Measurements from ENCODE around the gene NOX5. TPM values are rescaled to one million over a fixed set of nuclear protein-coding genes. Genes with fewer than 3 reads are reported as not detected.

The NOX5 gene
- polyA plus RNA-seq, 1 experiment: 0.15 TPM

- ChIA-PET CTCF (no interaction called here), POLR2A (no interaction called here)
- Histone ChIP-seq H3K27me3 (ENCODE audit: control insufficient read depth, insufficient read depth, low read length) (peaks cover 20% of the 10 kb centered on the region), H3K9me3 (ENCODE audit: control insufficient read depth, insufficient read depth, low read length) (peaks cover 3% of the 10 kb centered on the region; the same call in 1 of the 2 replicates), H3K4me3 (ENCODE audit: low read depth, low read length) (no peak overlapping the region), H3K27ac (ENCODE audit: low read depth, low read length) (no peak overlapping the region)
- no peak for TF ChIP-seq CTCF (IDR thresholded peaks at IDR 0.05; ENCODE audit: low read depth, low read length)
- DNase-seq (ENCODE audit: low read depth, low spot score): no peak
Measured at GRCh38 chr15:69092159-69092558, 77.7 kb downstream of the NOX5 start.

GRCh38 chr15:69093127-69093526 is 78.6 kb downstream of the NOX5 start:
- no peak for DNase-seq (ENCODE audit: low read depth, low spot score)
- Histone ChIP-seq H3K27ac (ENCODE audit: low read depth, low read length) (no peak overlapping the region), H3K4me3 (ENCODE audit: low read depth, low read length) (no peak overlapping the region), H3K9me3 (ENCODE audit: control insufficient read depth, insufficient read depth, low read length) (no peaks in the 10 kb centered on the region; the same call in 1 of the 2 replicates), H3K27me3 (ENCODE audit: control insufficient read depth, insufficient read depth, low read length) (peaks cover 21% of the 10 kb centered on the region)
- POLR2A ChIA-PET: interaction anchor here (1.0 kb wide), 1 partner anchor 11 kb away, joined by 3 read pairs; no protein-coding TSS in a partner anchor
- CTCF ChIA-PET: no interaction called here
- no peak for TF ChIP-seq CTCF (IDR thresholded peaks at IDR 0.05; ENCODE audit: low read depth, low read length)

- Histone ChIP-seq H3K9me3 (ENCODE audit: control insufficient read depth, insufficient read depth, low read length) (no peaks in the 10 kb centered on the region; the same call in 1 of the 2 replicates), H3K4me3 (ENCODE audit: low read depth, low read length) (no peak overlapping the region), H3K27ac (ENCODE audit: low read depth, low read length) (no peak overlapping the region), H3K27me3 (ENCODE audit: control insufficient read depth, insufficient read depth, low read length) (peaks cover 23% of the 10 kb centered on the region)
- no peak for TF ChIP-seq CTCF (IDR thresholded peaks at IDR 0.05; ENCODE audit: low read depth, low read length)
- no peak for DNase-seq (ENCODE audit: low read depth, low spot score)
- CTCF ChIA-PET: no interaction called here
- POLR2A ChIA-PET: interaction anchor here (1.0 kb wide), 1 partner anchor 11 kb away, joined by 3 read pairs; no protein-coding TSS in a partner anchor
Measured at GRCh38 chr15:69093614-69094013, 79.1 kb downstream of the NOX5 start.

- no peak overlapping the region for H3K27ac ChIP-seq (ENCODE audit: low read depth, low read length)
- ChIA-PET POLR2A (interaction anchor here (1.0 kb wide), 1 partner anchor 12 kb away, joined by 3 read pairs; no protein-coding TSS in a partner anchor), CTCF (no interaction called here)
- TF ChIP-seq CTCF (IDR thresholded peaks at IDR 0.05; ENCODE audit: low read depth, low read length): no peak
- no peaks in the 10 kb centered on the region; the same call in 1 of the 2 replicates for H3K9me3 ChIP-seq (ENCODE audit: control insufficient read depth, insufficient read depth, low read length)
- no peak for DNase-seq (ENCODE audit: low read depth, low spot score)
- no peak overlapping the region for H3K4me3 ChIP-seq (ENCODE audit: low read depth, low read length)
- peaks cover 27% of the 10 kb centered on the region for H3K27me3 ChIP-seq (ENCODE audit: control insufficient read depth, insufficient read depth, low read length)
Measured at GRCh38 chr15:69094124-69094921, 79.8 kb downstream of the NOX5 start.

GRCh38 chr15:69095274-69095673 is 80.8 kb downstream of the NOX5 start:
- H3K9me3 ChIP-seq (ENCODE audit: control insufficient read depth, insufficient read depth, low read length): no peaks in the 10 kb centered on the region; the same call in 1 of the 2 replicates
- CTCF ChIA-PET: no interaction called here
- H3K27me3 ChIP-seq (ENCODE audit: control insufficient read depth, insufficient read depth, low read length): peaks cover 22% of the 10 kb centered on the region
- H3K4me3 ChIP-seq (ENCODE audit: low read depth, low read length): no peak overlapping the region
- TF ChIP-seq CTCF (IDR thresholded peaks at IDR 0.05; ENCODE audit: low read depth, low read length): no peak
- DNase-seq (ENCODE audit: low read depth, low spot score): no peak
- no peak overlapping the region for H3K27ac ChIP-seq (ENCODE audit: low read depth, low read length)
- POLR2A ChIA-PET: no interaction called here

Measured in AG04450 (cell line).